A549 (cell line): ENCODE data around the gene KIFAP3.

Source experiments
- BHLHE40 ChIP-seq: IDR thresholded peaks from 2 replicates; pipeline ENCODE4 v1.6.1; 2012; ENCODE audit warnings: low read depth, low read length, inconsistent platforms
- CHD2 ChIP-seq: fragments of 150-350 bp; IDR thresholded peaks from 2 replicates; pipeline ENCODE4 v1.6.1; 2014; ENCODE audit warnings: low read length; ENCODE audit not compliant: partially characterized antibody
- CHD4 ChIP-seq: fragments of 200-600 bp; sonication (generic); IDR thresholded peaks from 2 replicates; pipeline ENCODE4 v1.6.1; 2016; ENCODE audit warnings: antibody characterized with exemption, mild to moderate bottlenecking, borderline replicate concordance
- CTCF ChIP-seq: fragments of >200 bp; sonication (Bioruptor Twin); formaldehyde crosslinking; IDR thresholded peaks from 3 replicates; pipeline ENCODE4 v1.5.1; 2016
- MAX ChIP-seq: IDR thresholded peaks from 2 replicates; pipeline ENCODE4 v1.6.1; 2012
- POLR2A ChIP-seq: IDR thresholded peaks from 2 replicates; pipeline ENCODE4 v1.6.1; 2012; ENCODE audit warnings: mild to moderate bottlenecking, low read length
- POLR2AphosphoS2 ChIP-seq: conservative IDR thresholded peaks from 2 replicates; pipeline ENCODE4 v1.6.1; 2012; ENCODE audit warnings: low read length, improper control_type of control experiment, inconsistent platforms
- RAD21 ChIP-seq, 2 experiments: fragments of >200 bp in 1 of 2; sonication (Bioruptor Twin) in 1 of 2; formaldehyde crosslinking in 1 of 2; IDR thresholded peaks in 1 of 2; conservative IDR thresholded peaks in 1 of 2; 2 replicates in 1 of 2; 3 replicates in 1 of 2; pipeline ENCODE4 v1.6.1; 2012 to 2018; ENCODE audit warnings: inconsistent platforms in 1 of 2
- ZFP36 ChIP-seq: fragments of 450-650 bp; IDR thresholded peaks from 2 replicates; pipeline ENCODE4 v1.6.1; 2014; ENCODE audit warnings: borderline replicate concordance; ENCODE audit not compliant: partially characterized antibody
- TF ChIP-seq, protein P1 (sequence below): IDR thresholded peaks from 2 replicates; pipeline ENCODE4 v1.6.1; 2012
- TF ChIP-seq, protein P2 (sequence below): fragments of 200-600 bp; sonication (generic); IDR thresholded peaks from 2 replicates; pipeline ENCODE4 v1.6.1; 2016; ENCODE audit warnings: antibody characterized with exemption, mild to moderate bottlenecking, moderate library complexity

DNA sequence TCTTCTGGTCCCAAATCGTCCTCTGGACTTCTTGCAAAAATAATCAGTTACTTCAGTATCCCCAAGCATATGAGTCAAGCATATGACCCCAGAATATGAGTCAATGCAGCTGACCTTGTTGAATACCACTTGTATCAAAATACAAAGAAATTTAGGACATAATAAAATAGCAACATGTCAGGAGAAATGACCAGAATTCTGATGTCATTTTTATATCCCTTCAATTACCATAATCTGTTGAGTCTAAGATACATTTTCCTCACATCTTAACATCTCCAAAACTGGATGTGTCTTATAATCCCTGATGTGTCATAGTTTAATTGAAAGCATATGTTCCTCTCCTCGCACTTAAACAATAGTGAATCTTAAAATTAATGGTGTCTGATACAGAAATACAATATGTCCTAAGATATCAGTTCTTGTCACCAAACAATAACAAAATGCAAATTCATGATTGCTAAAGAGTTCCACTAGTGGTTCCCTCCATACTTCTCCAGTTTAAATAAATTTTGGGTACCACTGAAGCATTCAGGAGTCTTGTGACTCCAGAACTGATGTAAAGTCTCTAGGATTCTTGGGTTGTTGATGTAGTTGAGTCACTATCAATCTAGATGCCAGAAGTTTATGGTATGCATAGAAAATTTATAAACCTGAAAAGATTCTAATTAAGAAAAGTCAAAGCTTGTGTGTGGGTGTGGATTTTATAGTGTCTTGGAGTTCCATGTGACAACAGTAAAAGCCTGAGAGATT is 41.8 kb downstream of the KIFAP3 start:
- no peak for TF ChIP-seq CTCF
- no peak for TF ChIP-seq CHD4
- no peak for TF ChIP-seq CHD2
- TF ChIP-seq BHLHE40, result no peak
- no peak for TF ChIP-seq ZFP36
- no peak for TF ChIP-seq POLR2AphosphoS2
- no peak for TF ChIP-seq RAD21 (conservative IDR thresholded peaks at IDR 0.05 in 1 of 2, IDR thresholded peaks at IDR 0.05 in 1 of 2)
- no peak for TF ChIP-seq MAX
- TF ChIP-seq, protein P1, sequence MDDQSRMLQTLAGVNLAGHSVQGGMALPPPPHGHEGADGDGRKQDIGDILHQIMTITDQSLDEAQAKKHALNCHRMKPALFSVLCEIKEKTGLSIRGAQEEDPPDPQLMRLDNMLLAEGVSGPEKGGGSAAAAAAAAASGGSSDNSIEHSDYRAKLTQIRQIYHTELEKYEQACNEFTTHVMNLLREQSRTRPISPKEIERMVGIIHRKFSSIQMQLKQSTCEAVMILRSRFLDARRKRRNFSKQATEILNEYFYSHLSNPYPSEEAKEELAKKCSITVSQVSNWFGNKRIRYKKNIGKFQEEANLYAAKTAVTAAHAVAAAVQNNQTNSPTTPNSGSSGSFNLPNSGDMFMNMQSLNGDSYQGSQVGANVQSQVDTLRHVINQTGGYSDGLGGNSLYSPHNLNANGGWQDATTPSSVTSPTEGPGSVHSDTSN, result no peak
- no peak for TF ChIP-seq POLR2A
- TF ChIP-seq, protein P2, sequence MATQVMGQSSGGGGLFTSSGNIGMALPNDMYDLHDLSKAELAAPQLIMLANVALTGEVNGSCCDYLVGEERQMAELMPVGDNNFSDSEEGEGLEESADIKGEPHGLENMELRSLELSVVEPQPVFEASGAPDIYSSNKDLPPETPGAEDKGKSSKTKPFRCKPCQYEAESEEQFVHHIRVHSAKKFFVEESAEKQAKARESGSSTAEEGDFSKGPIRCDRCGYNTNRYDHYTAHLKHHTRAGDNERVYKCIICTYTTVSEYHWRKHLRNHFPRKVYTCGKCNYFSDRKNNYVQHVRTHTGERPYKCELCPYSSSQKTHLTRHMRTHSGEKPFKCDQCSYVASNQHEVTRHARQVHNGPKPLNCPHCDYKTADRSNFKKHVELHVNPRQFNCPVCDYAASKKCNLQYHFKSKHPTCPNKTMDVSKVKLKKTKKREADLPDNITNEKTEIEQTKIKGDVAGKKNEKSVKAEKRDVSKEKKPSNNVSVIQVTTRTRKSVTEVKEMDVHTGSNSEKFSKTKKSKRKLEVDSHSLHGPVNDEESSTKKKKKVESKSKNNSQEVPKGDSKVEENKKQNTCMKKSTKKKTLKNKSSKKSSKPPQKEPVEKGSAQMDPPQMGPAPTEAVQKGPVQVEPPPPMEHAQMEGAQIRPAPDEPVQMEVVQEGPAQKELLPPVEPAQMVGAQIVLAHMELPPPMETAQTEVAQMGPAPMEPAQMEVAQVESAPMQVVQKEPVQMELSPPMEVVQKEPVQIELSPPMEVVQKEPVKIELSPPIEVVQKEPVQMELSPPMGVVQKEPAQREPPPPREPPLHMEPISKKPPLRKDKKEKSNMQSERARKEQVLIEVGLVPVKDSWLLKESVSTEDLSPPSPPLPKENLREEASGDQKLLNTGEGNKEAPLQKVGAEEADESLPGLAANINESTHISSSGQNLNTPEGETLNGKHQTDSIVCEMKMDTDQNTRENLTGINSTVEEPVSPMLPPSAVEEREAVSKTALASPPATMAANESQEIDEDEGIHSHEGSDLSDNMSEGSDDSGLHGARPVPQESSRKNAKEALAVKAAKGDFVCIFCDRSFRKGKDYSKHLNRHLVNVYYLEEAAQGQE, result no peak
